ENCODE data around the gene SOX6. TPM values are rescaled to one million over a fixed set of nuclear protein-coding genes. Genes with fewer than 3 reads are reported as not detected.

SOX6 gene
- total RNA-seq, 4 donors from 2014 or later, result 25.3 to 42.3 (median 37.4) TPM

DNA sequence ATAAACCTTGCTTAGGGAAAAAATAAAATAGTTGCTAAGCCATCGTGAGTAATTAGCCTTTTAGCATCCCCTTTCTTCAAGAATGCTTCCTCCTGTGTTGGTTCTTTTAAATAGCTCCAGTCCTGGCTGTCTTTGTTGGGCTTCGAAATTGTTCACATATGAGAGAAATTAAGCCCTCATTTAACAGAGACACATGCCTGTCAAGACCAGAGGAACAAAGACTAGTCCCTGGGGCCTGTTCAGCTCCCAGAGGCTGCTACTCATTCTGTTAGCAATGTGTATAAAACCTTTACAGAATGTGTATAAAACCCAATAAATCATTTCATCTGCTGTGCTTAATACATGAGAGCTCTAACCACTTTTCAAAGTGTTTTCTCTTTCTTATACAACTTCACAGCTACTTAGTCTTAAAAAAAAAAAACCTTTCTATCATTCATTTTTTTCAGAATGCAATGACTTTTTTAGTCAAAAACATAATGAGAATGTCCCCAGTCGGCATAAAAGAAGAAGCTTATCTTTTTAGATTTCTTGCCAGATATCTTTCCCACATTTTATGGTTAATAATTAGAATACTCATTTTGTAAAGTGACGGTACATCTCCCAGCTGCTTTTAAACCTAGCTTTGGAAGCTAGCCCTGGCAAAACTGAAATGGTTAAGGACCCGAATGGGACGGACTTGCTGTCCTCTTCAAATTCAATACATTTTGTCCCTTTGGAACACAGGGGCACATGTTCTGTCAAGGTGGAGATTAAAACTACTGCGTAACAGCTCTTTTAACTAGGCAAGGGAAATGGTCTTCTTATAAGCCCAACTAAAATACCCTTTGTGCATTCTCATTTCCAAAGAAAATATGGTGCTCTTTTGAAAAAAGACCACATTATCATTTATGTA lies 186.1 kb downstream of the SOX6 start:
- Histone ChIP-seq H3K4me3 (no peak overlapping the region), H3K27ac (no peak overlapping the region), H3K4me1 (no peaks in the 10 kb centered on the region), H3K36me3 (no peaks in the 10 kb centered on the region), H3K9me3 (no peaks in the 10 kb centered on the region), H3K27me3 (no peaks in the 10 kb centered on the region)
- no peak for ATAC-seq
- no peak for TF ChIP-seq POLR2A (IDR thresholded peaks at IDR 0.05)
- TF ChIP-seq, protein P1, sequence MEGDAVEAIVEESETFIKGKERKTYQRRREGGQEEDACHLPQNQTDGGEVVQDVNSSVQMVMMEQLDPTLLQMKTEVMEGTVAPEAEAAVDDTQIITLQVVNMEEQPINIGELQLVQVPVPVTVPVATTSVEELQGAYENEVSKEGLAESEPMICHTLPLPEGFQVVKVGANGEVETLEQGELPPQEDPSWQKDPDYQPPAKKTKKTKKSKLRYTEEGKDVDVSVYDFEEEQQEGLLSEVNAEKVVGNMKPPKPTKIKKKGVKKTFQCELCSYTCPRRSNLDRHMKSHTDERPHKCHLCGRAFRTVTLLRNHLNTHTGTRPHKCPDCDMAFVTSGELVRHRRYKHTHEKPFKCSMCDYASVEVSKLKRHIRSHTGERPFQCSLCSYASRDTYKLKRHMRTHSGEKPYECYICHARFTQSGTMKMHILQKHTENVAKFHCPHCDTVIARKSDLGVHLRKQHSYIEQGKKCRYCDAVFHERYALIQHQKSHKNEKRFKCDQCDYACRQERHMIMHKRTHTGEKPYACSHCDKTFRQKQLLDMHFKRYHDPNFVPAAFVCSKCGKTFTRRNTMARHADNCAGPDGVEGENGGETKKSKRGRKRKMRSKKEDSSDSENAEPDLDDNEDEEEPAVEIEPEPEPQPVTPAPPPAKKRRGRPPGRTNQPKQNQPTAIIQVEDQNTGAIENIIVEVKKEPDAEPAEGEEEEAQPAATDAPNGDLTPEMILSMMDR (IDR thresholded peaks at IDR 0.05 in 4 of 5, conservative IDR thresholded peaks at IDR 0.05 in 1 of 5), result no peak
- intact Hi-C loops (cut with DNase I; ENCODE audit: low total_unique reads) (no loop called here), in situ Hi-C loops (cut with MboI; ENCODE audit: low sequenced_read_pairs in 4 of 4) (no loop called here)
- no peak for DNase-seq

DNA sequence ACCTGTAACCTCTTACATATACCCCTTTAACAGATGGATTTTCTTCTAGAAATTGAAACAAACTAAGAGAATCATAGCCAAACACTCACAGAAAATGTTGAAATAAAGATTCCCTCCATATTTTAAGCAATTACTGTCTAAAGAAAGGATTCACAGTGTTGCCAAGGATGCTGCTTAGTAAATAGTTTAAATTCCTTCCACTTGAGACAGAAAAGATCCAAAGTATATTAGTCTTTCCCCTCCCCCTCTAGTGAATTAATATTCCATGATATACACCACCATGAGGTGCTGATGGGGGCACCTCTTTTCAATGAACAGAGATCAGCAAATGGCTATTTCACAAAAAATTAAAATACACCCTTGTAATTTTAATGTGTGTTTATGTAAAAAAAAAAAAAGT lies 186.8 kb downstream of the SOX6 start:
- in situ Hi-C loops (cut with MboI; ENCODE audit: low sequenced_read_pairs in 4 of 4) (no loop called here), intact Hi-C loops (cut with DNase I; ENCODE audit: low total_unique reads) (no loop called here)
- no peaks in the 10 kb centered on the region for H3K4me1 ChIP-seq
- no peaks in the 10 kb centered on the region for H3K36me3 ChIP-seq
- no peak overlapping the region for H3K27ac ChIP-seq
- no peak for DNase-seq
- TF ChIP-seq, protein P1 (IDR thresholded peaks at IDR 0.05 in 4 of 5, conservative IDR thresholded peaks at IDR 0.05 in 1 of 5), result no peak
- no peak for TF ChIP-seq POLR2A (IDR thresholded peaks at IDR 0.05)
- no peak overlapping the region for H3K4me3 ChIP-seq
- no peaks in the 10 kb centered on the region for H3K27me3 ChIP-seq
- no peaks in the 10 kb centered on the region for H3K9me3 ChIP-seq
- ATAC-seq, result no peak

DNA sequence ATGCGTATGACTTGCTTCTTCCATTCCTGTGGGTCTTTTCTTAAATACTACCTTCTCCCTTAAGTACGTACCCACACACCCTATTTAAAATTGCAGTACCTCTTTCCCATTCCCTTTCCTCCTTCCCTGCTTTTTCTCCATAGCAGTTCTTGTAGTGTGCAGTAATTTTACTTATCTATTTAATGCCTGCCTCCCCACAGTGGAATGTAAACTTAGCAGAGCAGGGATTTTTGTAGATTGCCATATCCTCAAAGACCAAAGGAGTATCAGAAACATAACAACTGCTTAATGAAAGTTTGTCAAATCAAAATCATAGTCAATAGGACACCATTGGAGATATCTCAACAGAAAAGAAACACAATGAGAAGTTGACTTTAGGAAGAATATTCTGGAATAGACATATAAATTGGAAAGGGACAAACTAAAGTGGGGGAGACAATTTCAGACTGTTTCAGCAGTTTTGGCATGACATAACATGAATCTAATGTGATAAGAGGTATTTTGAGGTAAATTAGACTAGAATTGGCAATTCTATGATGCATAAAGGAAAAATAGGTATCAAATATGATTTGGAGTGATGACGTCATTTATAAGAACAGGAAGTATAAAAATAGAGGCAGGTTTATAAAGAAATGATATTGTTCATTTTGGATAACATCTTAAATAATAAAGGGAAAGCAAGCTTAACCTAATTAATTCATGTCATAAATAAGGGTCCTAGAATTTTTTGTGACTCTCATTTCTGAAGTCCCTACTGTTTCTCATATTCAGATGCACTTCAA lies 188.4 kb downstream of the SOX6 start:
- TF ChIP-seq, protein P1 (IDR thresholded peaks at IDR 0.05 in 4 of 5, conservative IDR thresholded peaks at IDR 0.05 in 1 of 5), result no peak
- TF ChIP-seq POLR2A (IDR thresholded peaks at IDR 0.05), result no peak
- DNase-seq (no peak), ATAC-seq (no peak)
- in situ Hi-C loops (cut with MboI; ENCODE audit: low sequenced_read_pairs in 4 of 4), result no loop called here
- H3K36me3 ChIP-seq, result no peaks in the 10 kb centered on the region
- H3K4me1 ChIP-seq, result no peaks in the 10 kb centered on the region
- H3K27me3 ChIP-seq, result no peaks in the 10 kb centered on the region
- no peaks in the 10 kb centered on the region for H3K9me3 ChIP-seq
- H3K27ac ChIP-seq, result no peak overlapping the region
- H3K4me3 ChIP-seq, result no peak overlapping the region
- intact Hi-C loops (cut with DNase I; ENCODE audit: low total_unique reads), result no loop called here

DNA sequence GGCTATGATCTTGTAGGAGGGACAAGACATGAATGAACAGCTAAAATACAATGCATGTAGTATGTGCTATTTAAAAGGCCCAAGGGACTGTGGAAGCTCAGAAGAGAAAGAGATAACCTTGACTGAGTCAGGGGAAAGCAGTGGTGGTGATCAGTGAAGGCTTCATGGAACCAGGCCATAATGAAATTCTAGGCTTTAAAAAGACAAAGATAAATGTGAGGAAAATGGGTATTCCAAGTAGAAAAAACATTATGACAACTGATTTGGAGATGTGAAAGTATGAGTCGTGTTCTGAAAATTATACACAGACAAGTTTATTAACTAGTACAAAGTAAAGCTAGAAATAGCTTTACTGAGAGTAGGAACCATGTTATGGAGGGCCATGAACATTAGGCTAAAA lies 189.8 kb downstream of the SOX6 start:
- Histone ChIP-seq H3K27me3 (no peaks in the 10 kb centered on the region), H3K4me1 (no peaks in the 10 kb centered on the region), H3K9me3 (no peaks in the 10 kb centered on the region), H3K27ac (no peak overlapping the region), H3K4me3 (no peak overlapping the region), H3K36me3 (no peaks in the 10 kb centered on the region)
- DNase-seq (no peak), ATAC-seq (no peak)
- TF ChIP-seq, protein P1 (IDR thresholded peaks at IDR 0.05 in 4 of 5, conservative IDR thresholded peaks at IDR 0.05 in 1 of 5), result no peak
- no peak for TF ChIP-seq POLR2A (IDR thresholded peaks at IDR 0.05)
- in situ Hi-C loops (cut with MboI; ENCODE audit: low sequenced_read_pairs in 4 of 4) (no loop called here), intact Hi-C loops (cut with DNase I; ENCODE audit: low total_unique reads) (no loop called here)
